Mesothelial cell of epicardium (in vitro differentiated cells): ENCODE data around the gene DNAH11. TPM values are rescaled to one million over a fixed set of nuclear protein-coding genes. Genes with fewer than 3 reads are reported as not detected.

ENCODE experiments used
- DNase-seq, 2 experiments: peaks; one replicate each; pipeline ENCODE4 v3.0.0; 2021; ENCODE audit warnings: low spot score in 2 of 2; ENCODE audit not compliant: unreplicated experiment in 2 of 2
- H3K27ac Mint-ChIP-seq: 2 replicates; pipeline ENCODE4 v1.8.0; 2021; ENCODE audit warnings: mixed read lengths
- H3K27me3 Mint-ChIP-seq: 2 replicates; pipeline ENCODE4 v1.8.0; 2021; ENCODE audit warnings: low read depth, mixed read lengths
- H3K36me3 Mint-ChIP-seq: 2 replicates; pipeline ENCODE4 v1.8.0; 2021; ENCODE audit warnings: mixed read lengths
- H3K4me1 Mint-ChIP-seq: 2 replicates; pipeline ENCODE4 v1.8.0; 2021; ENCODE audit warnings: mixed read lengths
- H3K4me3 Mint-ChIP-seq: 2 replicates; pipeline ENCODE4 v1.8.0; 2021; ENCODE audit warnings: mild to moderate bottlenecking, moderate library complexity, mixed read lengths
- H3K9me3 Mint-ChIP-seq: 2 replicates; pipeline ENCODE4 v1.8.0; 2021; ENCODE audit warnings: mixed read lengths
- total RNA-seq: library from RNA; stranded (reverse); gene quantifications from 3 replicates; pipeline ENCODE4 v1.2.1, GENCODE V29; 2021
- TF ChIP-seq, protein P1 (sequence below): fragments of 200-600 bp; sonication (generic); IDR thresholded peaks from one replicate; pipeline ENCODE4 v1.5.0; 2021; ENCODE audit warnings: antibody characterized with exemption; ENCODE audit not compliant: unreplicated experiment

Gene DNAH11
- total RNA-seq, 1 donor from 2014 or later = 0.80 TPM

- DNase-seq = no peak
- no peak overlapping the region for H3K27ac Mint-ChIP-seq
- H3K4me1 Mint-ChIP-seq = no peaks in the 10 kb centered on the region
- TF ChIP-seq, protein P1, sequence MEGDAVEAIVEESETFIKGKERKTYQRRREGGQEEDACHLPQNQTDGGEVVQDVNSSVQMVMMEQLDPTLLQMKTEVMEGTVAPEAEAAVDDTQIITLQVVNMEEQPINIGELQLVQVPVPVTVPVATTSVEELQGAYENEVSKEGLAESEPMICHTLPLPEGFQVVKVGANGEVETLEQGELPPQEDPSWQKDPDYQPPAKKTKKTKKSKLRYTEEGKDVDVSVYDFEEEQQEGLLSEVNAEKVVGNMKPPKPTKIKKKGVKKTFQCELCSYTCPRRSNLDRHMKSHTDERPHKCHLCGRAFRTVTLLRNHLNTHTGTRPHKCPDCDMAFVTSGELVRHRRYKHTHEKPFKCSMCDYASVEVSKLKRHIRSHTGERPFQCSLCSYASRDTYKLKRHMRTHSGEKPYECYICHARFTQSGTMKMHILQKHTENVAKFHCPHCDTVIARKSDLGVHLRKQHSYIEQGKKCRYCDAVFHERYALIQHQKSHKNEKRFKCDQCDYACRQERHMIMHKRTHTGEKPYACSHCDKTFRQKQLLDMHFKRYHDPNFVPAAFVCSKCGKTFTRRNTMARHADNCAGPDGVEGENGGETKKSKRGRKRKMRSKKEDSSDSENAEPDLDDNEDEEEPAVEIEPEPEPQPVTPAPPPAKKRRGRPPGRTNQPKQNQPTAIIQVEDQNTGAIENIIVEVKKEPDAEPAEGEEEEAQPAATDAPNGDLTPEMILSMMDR = no peak
- peaks cover 4% of the 10 kb centered on the region for H3K9me3 Mint-ChIP-seq
- H3K4me3 Mint-ChIP-seq = no peak overlapping the region
- H3K36me3 Mint-ChIP-seq = no peaks in the 10 kb centered on the region
- no peaks in the 10 kb centered on the region for H3K27me3 Mint-ChIP-seq
Observed at GRCh38 chr7:21704359-21704758, 161.5 kb downstream of the DNAH11 start.

- no peak overlapping the region for H3K4me3 Mint-ChIP-seq
- peaks cover 2% of the 10 kb centered on the region for H3K4me1 Mint-ChIP-seq
- TF ChIP-seq, protein P1 = no peak
Observed at GRCh38 chr7:21706131-21706530, 163.3 kb downstream of the DNAH11 start.

DNA sequence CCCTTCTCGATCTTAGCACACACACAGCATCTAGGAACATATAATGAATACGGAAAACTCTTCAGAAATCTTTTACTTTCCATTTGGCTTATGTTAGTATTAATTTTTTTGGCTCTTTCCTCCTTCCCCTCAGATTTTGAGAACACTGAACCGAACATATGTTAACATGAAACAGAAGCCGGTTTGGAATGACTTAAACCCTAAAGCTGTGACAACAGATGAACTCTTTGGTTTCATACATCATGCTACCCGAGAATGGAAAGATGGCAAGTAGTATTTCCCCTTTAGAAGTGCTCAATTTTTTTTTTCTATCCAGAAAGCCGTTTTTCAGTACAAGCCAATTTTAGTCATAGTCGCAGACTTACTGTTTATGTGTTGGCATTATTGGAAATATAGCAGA, 164.7 kb downstream of the DNAH11 start:
- TF ChIP-seq, protein P1 = no peak
- Mint-ChIP-seq H3K36me3 (no peaks in the 10 kb centered on the region), H3K27me3 (no peaks in the 10 kb centered on the region), H3K27ac (no peak overlapping the region), H3K4me1 (peaks cover 2% of the 10 kb centered on the region), H3K9me3 (no peaks in the 10 kb centered on the region), H3K4me3 (no peak overlapping the region)
- no peak for DNase-seq

More at GRCh38 chr7:21706131-21706530, 163.3 kb downstream of the DNAH11 start:
- Mint-ChIP-seq H3K36me3 (no peaks in the 10 kb centered on the region), H3K27ac (no peak overlapping the region), H3K27me3 (no peaks in the 10 kb centered on the region), H3K9me3 (no peaks in the 10 kb centered on the region)
- DNase-seq = no peak

GRCh38 chr7:21708096-21708495, 165.3 kb downstream of the DNAH11 start:
- TF ChIP-seq, protein P1 = no peak
- no peaks in the 10 kb centered on the region for H3K9me3 Mint-ChIP-seq

GRCh38 chr7:21717323-21717722, 174.5 kb downstream of the DNAH11 start:
- no peak overlapping the region for H3K4me3 Mint-ChIP-seq
- TF ChIP-seq, protein P1 = no peak
- no peaks in the 10 kb centered on the region for H3K36me3 Mint-ChIP-seq
- DNase-seq = no peak
- no peaks in the 10 kb centered on the region for H3K4me1 Mint-ChIP-seq
- no peaks in the 10 kb centered on the region for H3K9me3 Mint-ChIP-seq
- peaks cover 7% of the 10 kb centered on the region for H3K27me3 Mint-ChIP-seq
- no peak overlapping the region for H3K27ac Mint-ChIP-seq

More at GRCh38 chr7:21708096-21708495, 165.3 kb downstream of the DNAH11 start:
- no peak overlapping the region for H3K4me3 Mint-ChIP-seq
- no peak for DNase-seq
- no peak overlapping the region for H3K27ac Mint-ChIP-seq
- H3K36me3 Mint-ChIP-seq = no peaks in the 10 kb centered on the region
- peaks cover 2% of the 10 kb centered on the region for H3K4me1 Mint-ChIP-seq
- no peaks in the 10 kb centered on the region for H3K27me3 Mint-ChIP-seq

GRCh38 chr7:21718391-21718790, 175.6 kb downstream of the DNAH11 start:
- Mint-ChIP-seq H3K4me3 (no peak overlapping the region), H3K27ac (no peak overlapping the region), H3K27me3 (peaks cover 6% of the 10 kb centered on the region), H3K4me1 (no peaks in the 10 kb centered on the region), H3K36me3 (no peaks in the 10 kb centered on the region), H3K9me3 (no peaks in the 10 kb centered on the region)
- TF ChIP-seq, protein P1 = no peak
- no peak for DNase-seq
